Cerebellar nuclear complex (tissue), 1 donor: Measurements from ENCODE around the gene SMARCD1.
"Not testable (repeated sequence)": the region's sequence is repeated elsewhere in the genome, so short reads cannot be mapped to it uniquely, and the experiment has no call there.

Experiments
- DNase-seq, 2 experiments: peaks; one replicate each; lab custom pipeline; 2025; lab: John Stamatoyannopoulos, UW

SMARCD1 gene

DNA sequence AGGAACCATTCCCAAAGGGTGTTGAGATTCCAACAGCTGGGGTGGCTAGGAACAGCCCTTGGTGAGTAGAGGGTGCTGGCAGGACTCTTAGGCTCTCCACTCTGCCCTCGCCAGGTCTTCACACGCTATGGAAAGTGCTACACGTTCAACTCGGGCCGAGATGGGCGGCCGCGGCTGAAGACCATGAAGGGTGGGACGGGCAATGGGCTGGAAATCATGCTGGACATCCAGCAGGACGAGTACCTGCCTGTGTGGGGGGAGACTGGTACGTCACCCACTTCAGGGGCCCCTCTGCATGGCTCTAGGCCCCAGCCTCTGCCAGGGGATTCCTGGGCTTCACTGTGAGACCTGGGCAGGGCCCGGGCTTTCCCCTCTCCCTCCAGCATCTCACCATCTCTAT lies 8.0 kb upstream of the SMARCD1 start:
- DNase-seq: no peak

DNA sequence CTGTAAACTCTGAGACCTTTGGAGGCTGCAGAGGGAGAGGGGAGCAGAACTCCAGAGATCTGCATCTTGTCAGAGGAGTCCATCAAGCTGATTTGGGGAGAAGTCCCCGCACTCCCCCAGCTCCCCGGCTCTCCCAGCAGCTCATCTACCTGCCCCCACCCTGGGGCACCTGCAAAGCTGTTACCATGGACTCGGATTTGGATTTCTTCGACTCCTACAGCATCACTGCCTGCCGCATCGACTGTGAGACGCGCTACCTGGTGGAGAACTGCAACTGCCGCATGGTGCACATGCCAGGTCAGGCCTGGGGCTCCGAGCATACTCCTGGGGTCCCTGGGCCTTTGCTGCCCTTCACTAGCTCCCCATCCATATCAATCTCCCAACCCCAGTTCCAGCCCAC lies 6.9 kb upstream of the SMARCD1 start:
- DNase-seq: no peak

DNA sequence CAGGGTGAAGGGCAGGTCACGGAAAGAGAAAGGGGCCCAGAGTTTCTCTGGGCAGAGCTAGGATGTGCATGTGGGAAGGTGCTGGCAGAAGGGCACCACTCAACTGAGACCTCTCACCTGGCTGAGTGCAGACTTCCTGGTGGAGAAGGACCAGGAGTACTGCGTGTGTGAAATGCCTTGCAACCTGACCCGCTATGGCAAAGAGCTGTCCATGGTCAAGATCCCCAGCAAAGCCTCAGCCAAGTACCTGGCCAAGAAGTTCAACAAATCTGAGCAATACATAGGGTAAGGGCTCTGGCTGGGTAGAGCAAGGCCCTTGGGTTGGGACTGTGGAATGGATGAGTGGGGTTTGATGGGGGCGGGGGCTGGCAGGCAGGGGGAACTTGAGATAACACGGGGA lies 5.4 kb upstream of the SMARCD1 start:
- DNase-seq: no peak

DNA sequence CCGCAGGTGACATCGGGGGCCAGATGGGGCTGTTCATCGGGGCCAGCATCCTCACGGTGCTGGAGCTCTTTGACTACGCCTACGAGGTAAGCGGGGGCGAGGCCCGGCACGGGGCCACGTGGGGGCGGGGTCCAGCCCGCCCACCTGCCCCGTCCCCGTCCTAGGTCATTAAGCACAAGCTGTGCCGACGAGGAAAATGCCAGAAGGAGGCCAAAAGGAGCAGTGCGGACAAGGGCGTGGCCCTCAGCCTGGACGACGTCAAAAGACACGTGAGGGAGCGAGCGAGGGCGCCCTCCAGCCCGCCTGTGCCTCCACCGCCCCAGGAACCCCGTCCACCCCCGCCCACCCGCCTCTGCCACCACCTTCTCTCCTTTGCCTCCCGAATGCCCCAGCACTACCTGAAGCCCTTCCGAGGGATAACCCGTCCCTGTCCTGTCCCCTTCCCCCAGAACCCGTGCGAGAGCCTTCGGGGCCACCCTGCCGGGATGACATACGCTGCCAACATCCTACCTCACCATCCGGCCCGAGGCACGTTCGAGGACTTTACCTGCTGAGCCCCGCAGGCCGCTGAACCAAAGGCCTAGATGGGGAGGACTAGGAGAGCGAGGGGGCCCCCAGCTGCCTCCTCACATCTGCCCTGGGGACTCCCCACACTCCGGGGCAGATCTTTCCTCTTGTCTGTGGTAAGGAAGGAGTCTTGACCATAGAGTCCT lies 3.9 kb upstream of the SMARCD1 start:
- DNase-seq: no peak

DNA sequence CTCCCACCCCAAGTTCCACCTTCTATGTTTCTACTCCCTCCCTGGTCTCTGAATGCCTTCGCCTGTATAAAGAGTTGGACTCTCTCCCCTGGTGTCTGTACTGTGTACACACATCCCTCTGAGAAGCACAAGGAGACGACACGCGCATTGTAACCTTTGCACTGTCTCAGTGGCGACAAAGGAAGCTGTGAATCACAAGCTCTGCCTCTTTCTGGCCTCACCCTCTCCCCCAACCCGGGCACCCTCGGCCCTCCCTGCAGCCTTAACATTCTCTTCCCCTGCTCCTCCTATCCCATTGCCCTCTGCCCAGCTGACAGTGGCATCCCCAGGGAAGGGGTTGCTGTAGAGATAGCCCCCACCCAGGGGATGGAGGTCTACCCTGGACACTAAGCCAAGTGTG lies 2.5 kb upstream of the SMARCD1 start:
- DNase-seq: no peak

DNA sequence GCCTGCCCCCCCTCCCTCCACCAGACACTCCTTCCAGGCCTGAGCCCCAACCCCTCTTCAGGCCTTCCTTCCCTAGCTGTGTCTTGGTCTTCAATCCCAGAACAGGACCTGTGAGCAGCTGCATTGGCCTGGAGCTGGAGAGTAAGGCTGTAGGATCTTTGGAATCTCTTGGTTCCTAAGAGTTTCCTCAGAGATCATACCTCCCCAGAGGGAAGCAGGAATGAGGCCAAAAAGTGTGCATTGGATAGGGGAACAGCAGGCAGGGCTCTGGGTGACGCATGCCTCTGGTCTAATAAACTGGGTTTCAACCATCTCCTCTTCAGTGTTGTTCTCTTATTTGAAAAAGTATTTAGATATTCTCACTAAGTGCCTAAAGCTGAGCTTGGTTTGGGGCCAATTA lies 1.8 kb upstream of the SMARCD1 start:
- DNase-seq: no peak

DNA sequence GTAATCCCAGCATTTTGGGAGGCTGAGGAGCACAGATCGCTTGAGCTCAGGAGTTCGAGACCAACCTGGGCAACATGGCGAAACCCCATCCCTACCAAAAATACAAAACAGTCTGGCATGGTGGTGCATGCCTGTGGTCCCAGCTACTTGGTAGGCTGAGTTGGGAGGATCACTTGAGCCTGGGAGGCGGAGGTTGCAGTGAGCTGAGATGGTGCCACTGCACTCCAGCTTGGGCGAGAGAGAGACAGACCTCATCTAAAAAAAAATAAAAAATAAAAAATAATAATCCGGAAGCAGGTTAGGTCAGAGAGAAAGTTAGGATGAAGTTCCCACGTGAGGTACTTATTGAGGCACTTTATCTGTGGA lies 750 bp upstream of the SMARCD1 start:
- not testable (repeated sequence) for DNase-seq

DNA sequence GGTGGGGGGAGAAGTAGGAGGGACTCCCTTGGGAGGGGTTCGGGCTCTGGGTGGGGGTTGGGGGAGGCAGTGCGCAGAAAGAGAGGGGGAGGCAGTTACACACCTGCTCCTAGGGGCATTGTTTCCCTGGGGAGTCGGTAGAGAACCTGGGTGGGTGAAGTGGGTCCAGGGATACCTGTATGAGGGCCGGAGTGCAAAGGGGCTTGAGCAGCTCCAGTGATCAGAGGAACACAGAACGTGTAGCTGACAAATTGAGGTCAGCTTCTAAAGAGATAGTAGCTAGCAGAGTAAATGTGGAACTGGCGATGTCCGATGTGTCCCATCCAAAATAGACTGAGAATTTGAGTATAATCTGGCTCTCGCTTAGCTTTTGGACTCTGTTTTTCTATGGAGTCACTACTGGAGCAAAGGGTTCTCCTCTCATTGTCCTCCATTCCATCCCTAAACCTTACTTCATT lies 502 bp downstream of the SMARCD1 start:
- DNase-seq: no peak

DNA sequence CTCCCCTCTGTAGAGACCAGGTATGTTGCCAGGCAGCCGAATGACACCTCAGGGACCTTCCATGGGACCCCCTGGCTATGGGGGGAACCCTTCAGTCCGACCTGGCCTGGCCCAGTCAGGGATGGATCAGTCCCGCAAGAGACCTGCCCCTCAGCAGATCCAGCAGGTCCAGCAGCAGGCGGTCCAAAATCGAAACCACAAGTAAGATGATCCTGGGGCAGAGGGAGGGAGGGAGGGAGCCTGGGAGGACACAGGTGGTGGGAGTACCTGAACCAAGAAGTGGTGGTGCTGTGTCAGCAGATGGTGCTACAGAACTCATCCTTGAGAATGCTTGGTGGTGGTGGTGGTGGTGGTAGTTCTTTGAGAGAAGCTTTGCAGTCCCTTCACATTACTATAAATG lies 1.0 kb downstream of the SMARCD1 start:
- DNase-seq: no peak

DNA sequence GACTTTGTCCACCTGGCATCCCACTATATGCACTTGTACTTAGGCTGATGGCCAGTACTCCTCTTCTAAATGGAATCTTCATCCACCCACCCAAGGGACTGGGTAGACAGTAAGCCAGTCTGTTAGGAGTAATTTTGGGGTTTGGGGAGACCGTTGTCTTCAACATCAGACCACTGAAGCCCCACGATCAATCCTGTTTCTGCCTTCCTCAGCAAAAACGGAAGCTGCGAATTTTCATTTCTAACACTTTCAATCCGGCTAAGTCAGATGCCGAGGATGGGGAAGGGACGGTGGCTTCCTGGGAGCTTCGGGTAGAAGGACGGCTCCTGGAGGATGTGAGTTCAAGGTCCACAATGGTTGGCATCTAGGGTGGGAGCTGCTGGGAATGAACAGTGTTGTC lies 2.0 kb downstream of the SMARCD1 start:
- DNase-seq: no peak

DNA sequence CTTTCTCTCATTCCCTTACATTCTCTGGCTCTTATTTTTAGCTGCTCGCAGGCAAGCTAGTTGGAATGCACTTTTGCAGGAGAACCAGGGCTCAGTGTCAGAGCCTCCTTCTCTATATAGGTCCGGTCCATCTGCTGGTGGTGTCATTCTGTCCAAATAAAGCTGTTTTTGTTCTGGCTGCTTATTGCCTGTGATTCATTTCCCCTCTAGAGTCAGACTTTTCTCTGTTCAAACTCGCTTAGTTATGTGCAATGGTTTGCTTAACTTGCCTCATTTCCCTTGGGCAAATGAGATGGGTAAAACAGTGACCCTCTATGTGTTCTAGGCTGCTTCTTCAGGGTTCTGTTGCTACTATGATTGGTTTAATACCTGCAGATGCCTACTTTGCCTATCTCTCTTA lies 2.9 kb downstream of the SMARCD1 start:
- no peak for DNase-seq

DNA sequence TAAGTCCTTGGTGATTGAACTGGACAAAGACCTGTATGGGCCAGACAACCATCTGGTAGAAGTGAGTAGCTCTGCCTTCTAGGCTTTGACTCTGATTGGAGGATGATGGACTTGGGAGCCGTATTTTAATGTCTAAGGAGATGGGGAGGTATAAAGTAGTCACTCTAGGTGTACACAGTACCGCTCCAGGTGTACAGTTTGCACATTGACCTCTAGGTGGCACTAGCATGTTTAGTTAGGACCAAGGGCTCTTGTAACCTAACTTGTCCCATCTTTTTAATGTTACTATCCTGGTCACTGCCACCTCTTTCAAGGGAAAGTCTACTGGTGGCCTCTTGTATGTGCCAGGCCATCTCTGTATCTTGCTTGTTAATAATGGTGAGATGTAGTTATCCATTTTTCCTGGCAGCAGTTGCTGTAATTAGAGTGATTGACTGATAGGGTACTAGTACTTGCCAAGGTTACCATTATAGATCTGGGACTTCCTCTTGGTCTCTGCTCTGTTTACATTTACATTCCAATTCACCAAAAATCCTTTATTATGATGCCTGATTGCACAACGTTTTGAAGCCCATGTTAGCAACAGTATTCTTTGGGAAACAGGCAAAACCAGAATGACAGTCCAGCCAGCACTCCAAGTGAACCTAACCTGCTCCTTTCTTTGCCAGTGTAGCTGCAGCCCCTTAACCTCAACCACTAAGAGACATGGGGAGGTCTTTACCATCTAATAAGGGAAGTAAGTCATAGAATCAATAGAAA lies 3.6 kb downstream of the SMARCD1 start:
- DNase-seq: peak in 1 of 2 experiments; percentile 38

DNA sequence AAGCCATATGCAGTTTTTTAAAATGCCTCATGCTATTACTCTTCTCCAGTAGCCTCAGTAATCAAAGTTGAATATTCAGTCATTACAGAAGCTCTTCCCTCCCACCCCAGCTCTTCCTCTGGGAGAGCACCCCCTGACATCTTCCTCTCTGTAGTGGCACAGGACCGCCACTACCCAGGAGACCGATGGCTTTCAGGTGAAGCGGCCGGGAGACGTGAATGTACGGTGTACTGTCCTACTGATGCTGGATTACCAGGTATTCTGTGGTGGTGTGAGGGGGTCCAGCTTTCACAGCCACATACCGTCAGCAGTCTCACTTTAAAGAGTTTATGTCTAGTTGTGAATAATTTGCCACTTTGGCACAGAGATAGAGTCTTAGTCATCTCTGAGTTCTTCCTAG lies 4.6 kb downstream of the SMARCD1 start:
- no peak for DNase-seq

DNA sequence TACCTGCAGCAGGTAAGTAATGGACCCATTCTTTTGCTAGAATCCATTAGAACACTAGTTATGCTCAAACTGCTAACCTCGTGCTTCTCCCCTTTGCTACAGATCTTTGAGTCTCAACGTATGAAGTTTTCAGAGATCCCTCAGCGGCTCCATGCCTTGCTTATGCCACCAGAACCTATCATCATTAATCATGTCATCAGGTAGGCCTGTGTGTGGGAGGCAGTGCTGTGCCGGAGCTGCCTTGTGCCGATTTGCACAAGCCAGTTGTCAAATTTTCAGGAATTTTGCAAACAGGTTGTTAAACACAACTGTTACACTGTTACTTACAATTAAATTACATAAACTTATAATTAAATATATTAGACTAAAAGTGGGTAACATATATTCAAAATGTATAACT lies 5.2 kb downstream of the SMARCD1 start:
- no peak for DNase-seq

DNA sequence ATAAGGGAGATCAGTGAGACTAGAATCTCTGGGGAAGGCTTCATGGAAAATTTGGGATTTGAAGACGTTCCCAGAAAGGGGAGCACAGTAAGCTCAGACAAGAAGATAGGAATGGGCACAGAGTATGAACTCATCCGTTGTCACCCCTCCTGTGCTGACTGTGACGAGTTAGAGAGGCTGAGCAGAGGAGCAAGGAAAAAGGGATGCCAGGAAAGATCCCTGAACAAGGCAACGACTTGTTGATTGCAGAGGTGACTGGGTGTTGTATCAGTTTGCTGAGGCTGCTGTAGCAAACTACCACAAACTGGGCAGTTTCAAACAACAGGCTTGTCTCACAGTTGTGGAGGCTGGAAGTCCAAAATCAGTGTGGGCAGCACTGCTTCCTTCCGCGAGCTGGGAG lies 12.8 kb downstream of the SMARCD1 start:
- no peak for DNase-seq

DNA sequence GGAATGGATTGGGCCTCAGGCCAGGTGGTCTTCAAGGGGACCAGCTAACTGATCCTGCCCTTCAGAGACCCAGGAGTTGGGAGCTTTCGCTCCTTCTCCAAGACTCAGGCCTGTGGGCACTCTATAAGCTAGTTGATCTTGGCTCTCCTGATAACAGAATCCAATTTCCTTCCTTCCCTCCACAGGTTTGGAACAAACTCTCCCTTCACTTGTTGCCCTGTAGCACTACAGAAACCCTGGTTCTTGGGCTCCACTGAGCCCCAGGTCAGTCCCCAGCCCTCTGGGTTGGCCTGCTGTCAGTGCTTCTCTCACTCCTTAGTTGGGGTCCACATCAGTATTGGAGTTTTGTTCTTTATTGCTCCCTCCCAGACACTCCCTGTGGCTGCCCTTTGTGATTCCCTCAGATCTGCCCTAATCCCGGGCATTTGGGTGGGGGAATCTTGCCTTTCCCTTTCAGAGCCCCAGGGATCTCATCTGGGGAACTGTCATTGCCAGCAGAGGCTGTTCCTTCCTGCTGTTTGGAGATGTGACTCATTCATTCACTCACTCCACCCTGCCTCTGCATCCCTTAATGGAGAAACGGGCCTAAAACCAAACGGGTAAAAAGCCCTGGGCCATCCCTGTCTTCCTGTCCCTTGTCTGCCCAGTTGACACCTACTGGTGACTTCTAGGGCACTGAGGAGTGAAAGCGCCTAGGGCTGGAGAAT lies 14.3 kb downstream of the SMARCD1 start:
- DNase-seq: no peak

DNA sequence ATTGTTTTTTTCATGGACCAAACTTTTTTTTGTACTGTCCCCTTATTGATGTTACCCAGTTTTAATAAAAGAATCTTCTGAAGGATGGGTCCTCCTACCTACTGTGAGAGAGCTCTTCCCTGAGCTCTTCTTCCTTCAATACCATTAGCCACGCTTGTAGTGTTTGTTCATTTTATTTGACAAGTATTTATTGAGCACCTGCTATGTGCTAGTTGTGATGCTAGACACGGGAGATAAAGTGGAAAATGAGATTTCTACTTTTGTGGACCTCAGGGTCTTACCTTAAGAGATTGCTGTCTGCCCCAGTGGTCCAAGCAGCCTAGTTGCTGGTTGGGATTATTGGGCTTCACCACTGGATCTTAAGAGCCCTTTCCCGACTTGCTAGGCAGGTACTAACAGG lies 15.4 kb downstream of the SMARCD1 start:
- no peak for DNase-seq

DNA sequence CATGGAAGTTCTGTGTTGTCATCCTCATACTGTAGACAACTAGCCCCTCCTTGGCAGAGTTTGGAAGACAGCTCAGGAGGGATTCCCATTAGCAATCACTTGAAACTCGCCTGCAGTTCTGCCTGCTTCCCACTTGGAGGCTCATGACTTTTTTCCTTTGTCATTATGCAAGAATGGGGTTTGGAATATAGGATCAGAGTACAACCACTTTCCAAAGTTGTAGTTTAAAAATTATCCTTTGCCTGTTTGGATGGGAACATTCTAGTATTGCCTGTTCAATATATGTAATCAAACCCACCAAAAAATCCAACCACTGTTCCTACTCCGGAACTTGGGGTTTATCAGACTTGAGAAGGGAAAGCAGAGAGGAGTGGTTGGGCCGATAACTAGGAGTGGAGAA lies 16.5 kb downstream of the SMARCD1 start:
- DNase-seq: peak in 1 of 2 experiments; percentile 56

DNA sequence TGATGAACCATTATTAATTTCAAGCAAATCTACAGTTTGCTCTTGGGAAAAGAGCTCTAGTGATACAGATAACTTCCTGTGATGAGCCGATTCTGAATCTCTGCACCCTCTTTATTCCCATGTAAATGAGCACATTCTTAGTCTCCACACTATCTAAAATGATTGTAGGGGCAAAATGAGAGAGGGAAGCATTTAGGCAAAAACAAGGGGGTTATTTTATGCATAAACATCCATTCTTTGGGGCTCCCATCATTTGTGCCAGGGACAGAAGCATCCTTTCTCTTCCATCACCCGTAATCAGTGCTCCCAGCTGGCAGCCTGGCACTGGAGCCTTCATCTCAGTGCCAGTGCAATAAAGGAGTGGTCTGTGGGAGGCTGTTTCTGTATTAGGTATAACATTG lies 17.0 kb downstream of the SMARCD1 start:
- DNase-seq: peak in 1 of 2 experiments; percentile 56

DNA sequence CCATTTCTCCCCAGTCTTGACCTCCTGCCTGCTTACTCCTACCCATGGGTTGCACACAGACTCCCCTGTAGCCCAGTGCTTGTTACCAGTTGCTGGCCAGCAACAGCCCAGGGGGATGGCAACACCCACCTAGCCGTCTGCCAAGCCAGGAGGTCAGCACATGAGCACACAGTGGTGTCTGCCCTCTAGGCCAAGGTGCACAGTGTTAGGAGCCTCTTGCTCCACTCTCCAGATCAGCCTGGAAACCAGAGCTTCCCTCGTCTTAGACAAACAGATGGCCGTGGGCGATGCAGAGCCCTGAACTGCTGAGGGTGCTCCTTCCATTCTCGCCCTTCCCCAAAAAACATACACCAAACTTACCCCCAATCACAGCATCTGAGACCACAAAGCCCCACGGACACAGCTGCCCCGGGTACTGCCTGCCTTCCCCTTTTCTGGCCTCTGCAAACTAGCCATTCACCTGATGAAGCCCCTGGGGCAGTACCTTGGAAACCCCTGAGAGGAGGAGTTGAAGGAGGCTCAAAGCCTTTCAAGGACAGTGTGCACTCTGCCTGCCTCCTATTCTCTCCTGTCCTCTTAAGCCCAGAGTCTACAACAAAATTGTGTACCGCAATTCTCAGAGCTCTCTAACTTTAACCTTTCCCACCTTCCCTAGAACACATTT lies 17.6 kb downstream of the SMARCD1 start:
- no peak for DNase-seq

DNA sequence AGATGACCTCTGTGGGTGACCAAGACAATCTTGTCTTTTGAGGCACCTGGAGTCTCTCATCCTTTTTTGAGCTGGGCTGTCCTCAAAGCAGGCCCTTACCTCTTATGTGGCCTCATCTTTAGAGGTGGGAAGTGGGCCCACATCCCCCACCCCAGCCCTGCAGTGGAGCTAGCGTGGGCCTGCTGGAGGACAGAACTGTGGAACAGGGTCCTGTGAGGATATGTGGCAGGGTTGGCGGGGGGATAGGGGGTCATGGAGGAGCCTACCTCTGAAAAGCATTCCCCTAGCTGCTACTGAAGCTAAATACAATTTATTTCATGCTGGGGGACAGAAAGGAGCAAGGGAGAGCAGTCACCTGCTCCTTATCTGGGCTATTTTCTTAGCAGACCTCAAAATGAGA lies 18.2 kb downstream of the SMARCD1 start:
- no peak for DNase-seq

DNA sequence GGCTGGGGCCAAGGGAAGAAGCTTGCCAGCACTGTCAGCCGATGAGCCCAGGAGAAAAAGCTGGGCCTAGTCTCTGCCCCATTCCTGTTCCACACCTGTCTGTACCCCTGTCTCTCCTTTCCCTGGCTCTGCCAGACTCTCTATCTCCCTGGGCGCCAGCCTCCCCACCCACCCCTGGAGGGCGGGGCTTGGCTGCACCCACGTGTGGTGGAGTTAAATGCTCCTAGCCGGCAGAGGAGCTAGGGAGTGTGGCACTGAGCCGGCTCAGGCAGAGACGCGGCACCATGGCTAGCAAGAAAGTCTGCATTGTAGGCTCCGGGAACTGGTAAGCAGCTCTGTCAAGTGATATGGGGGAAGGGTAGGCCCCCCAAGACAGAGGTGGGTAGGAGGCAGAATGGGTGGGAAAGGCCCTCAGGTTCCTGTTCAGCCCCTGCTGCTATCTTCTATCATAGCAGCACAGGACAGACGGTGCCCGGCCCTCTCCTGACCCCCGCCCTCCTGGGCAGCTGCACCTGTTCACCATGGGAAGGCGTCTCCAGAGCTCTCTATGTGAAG lies 18.7 kb downstream of the SMARCD1 start, which contains the start of gene GPD1:
TSS of gene GPD1 (plus strand) at position 242 of the 555 bp plus-strand sequence. CDS start at position 285, 43 bp downstream.
- DNase-seq: peak in 1 of 2 experiments; percentile 59
